GM23338 (cell line): ENCODE results near the gene RPL13.

Source experiments
- CREB1 ChIP-seq: fragments of 250-450 bp; sonication (Bioruptor Pico); IDR thresholded peaks from 2 replicates; pipeline ENCODE4 v1.5.0; 2020; ENCODE audit warnings: low read depth, mild to moderate bottlenecking, moderate library complexity
- CTCF ChIP-seq, 2 experiments: fragments of 200-600 bp in 1 of 2; sonication (generic) in 1 of 2; conservative IDR thresholded peaks; 2 replicates each; pipeline versions ENCODE4 v1.5.1 to v1.6.1; 2016 to 2017; ENCODE audit warnings: antibody characterized with exemption in 2 of 2, low read depth in 2 of 2, mild to moderate bottlenecking in 2 of 2, moderate library complexity in 1 of 2
- POLR2AphosphoS5 ChIP-seq: IDR thresholded peaks from 2 replicates; pipeline ENCODE4 v1.6.1; 2016; ENCODE audit warnings: antibody characterized with exemption, low read depth

GRCh38 chr16:89602952-89603590 is 42.6 kb downstream of the RPL13 start:
- no peak for TF ChIP-seq CTCF (conservative IDR thresholded peaks at IDR 0.05; ENCODE audit: low read depth in 2 of 2)
- no peak for TF ChIP-seq CREB1 (CRISPR knock-in tag)
- TF ChIP-seq POLR2AphosphoS5 = no peak
